Thoracic aorta (tissue), 2 donors: ENCODE measurements around the gene TBC1D9B. TPM values are rescaled to one million over a fixed set of nuclear protein-coding genes. Genes with fewer than 3 reads are reported as not detected.

ENCODE experiments used
- ATAC-seq: fragments of 150-250 bp; one replicate; pipeline ENCODE4 v1.8.0; 2017; ENCODE audit warnings: low read depth; ENCODE audit not compliant: insufficient number of reproducible peaks, low FRiP score
- DNase-seq: peaks from one replicate; pipeline ENCODE4 v3.0.0-alpha.2; 2020; ENCODE audit warnings: low spot score
- H3K27ac ChIP-seq, 2 donors: fragments of 200-600 bp; sonication (generic); 1 replicate in 1 of 2; 2 replicates in 1 of 2; pipeline ENCODE4 v1.5.1; 2016; ENCODE audit warnings: mild to moderate bottlenecking in 2 of 2, moderate library complexity in 2 of 2
- H3K27me3 ChIP-seq: fragments of 200-600 bp; sonication (generic); replicated peaks from 2 replicates; pipeline ENCODE4 v1.6.0; 2016; ENCODE audit warnings: mild to moderate bottlenecking; ENCODE audit not compliant: insufficient read depth
- H3K36me3 ChIP-seq: fragments of 200-600 bp; sonication (generic); one replicate; pipeline ENCODE4 v1.5.1; 2016
- H3K4me1 ChIP-seq, 2 donors: fragments of 200-600 bp; sonication (generic); 1 replicate in 1 of 2; 2 replicates in 1 of 2; pipeline versions ENCODE4 v1.5.1 to v1.6.0; 2016; ENCODE audit warnings: low read depth in 2 of 2, mild to moderate bottlenecking in 1 of 2; ENCODE audit not compliant: control insufficient read depth in 1 of 2
- H3K4me3 ChIP-seq: fragments of 200-600 bp; sonication (generic); 2 replicates; pipeline ENCODE4 v1.5.1; 2016; ENCODE audit warnings: mild to moderate bottlenecking
- H3K9me3 ChIP-seq: fragments of 200-600 bp; sonication (generic); 2 replicates; pipeline ENCODE4 v1.5.1; 2016
- CTCF ChIP-seq: fragments of 200-600 bp; sonication (generic); IDR thresholded peaks from one replicate; pipeline ENCODE4 v1.5.1; 2019; ENCODE audit warnings: antibody characterized with exemption
- total RNA-seq, 2 donors: library from RNA; depleted of rRNA; stranded (reverse); fragments of >200 nt; gene quantifications; one replicate each; pipeline versions ENCODE4 v1.1.0 to v1.2.3, GENCODE V29; 2016

TBC1D9B gene
- total RNA-seq, 2 donors from 2014 or later, result 91.9 to 104 TPM

DNA sequence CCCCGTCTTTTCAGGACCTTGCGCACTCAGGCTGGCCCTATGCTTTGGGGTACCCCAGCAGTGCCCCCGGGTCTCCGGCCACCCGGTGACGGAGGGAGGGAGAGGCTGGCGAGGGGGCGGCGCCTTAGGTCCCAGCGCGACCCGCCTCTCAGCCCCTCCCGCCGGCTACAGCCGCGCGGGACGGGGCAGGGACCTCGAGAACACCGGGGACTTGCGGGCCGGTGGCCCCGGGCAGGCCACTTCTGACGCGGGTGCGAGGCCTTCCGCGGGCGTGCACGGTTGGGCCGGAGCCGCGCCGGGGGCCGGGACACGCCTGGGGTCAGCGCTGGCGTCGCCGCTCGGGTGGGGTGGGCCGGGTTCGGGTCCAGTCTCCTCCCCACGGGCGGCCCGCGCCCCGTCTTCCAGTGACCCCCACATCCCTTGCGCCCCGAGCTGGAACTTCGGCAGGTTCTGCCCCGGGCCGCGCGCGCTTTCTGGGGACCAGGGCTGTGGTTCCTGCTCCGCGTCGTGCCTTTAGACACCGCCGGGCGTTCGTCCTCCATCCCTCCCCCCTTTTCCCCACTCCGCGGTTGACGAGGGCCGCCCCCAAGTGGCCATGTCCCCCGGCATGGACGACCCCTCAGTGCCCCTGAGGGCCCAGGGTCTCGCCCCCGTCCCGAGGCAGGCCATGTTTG lies 90.8 kb downstream of the TBC1D9B start:
- Histone ChIP-seq H3K27me3 (no peaks in the 10 kb centered on the region), H3K36me3 (no peaks in the 10 kb centered on the region), H3K9me3 (no peaks in the 10 kb centered on the region), H3K4me3 (peak overlapping the region; percentile 75), H3K27ac (peak overlapping the region in 1 of 2 donors; percentile 39), H3K4me1 (peaks cover 23 to 36% of the 10 kb centered on the region in 2 donors)
- no peak for DNase-seq
- no peak for ATAC-seq
- no peak for TF ChIP-seq CTCF

GRCh38 chr5:179816401-179816795 lies 91.3 kb downstream of the TBC1D9B start:
- ATAC-seq, result no peak
- no peak for TF ChIP-seq CTCF
- Histone ChIP-seq H3K4me1 (peaks cover 22 to 35% of the 10 kb centered on the region in 2 donors), H3K36me3 (no peaks in the 10 kb centered on the region), H3K27ac (peak overlapping the region in 1 of 2 donors; percentile 39), H3K9me3 (no peaks in the 10 kb centered on the region), H3K27me3 (no peaks in the 10 kb centered on the region), H3K4me3 (peak overlapping the region; percentile 75)
- DNase-seq, result no peak

DNA sequence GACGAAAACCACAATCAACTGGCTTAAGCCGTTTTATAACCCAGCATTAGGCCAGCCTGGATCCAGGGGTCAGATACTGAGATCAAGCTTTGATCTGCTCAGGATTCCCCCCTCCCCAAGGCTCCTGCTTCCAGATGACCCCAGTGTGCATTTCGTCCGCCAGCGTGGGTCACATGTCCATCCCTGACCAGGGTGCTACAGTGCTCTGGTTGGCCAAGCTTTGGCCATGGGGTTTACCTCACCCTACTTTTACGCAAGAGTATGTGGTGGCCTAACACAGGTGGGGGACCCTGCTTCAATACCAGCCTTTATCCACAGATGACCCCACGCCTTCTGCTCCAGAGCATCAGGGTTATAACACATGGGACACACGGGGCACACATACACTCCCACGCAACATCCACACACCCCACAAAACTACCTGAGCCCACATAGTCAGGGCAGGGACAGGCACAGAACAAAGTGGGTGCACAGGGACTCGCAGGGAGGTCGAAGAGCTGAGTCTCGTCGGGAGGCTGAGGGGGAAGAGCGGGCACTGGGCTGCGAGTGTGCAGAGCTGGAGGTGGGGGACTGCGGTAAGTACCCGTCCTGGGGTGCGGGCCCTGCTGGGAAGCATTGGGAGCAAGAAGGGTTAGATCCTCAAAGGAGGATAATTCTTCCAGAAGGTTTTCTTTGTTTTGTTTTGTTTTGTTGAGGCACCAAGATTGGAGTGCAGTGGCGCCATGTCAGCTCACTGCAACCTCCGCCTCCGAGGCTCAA lies 92.0 kb downstream of the TBC1D9B start:
- H3K27me3 ChIP-seq, result no peaks in the 10 kb centered on the region
- no peak overlapping the region for H3K27ac ChIP-seq
- ATAC-seq, result no peak
- H3K9me3 ChIP-seq, result no peaks in the 10 kb centered on the region
- H3K4me1 ChIP-seq, result peaks cover 22 to 35% of the 10 kb centered on the region in 2 donors
- no peak for TF ChIP-seq CTCF
- no peaks in the 10 kb centered on the region for H3K36me3 ChIP-seq
- no peak overlapping the region for H3K4me3 ChIP-seq
- DNase-seq, result no peak

GRCh38 chr5:179814090-179814489 lies 93.6 kb downstream of the TBC1D9B start:
- Histone ChIP-seq H3K27me3 (no peaks in the 10 kb centered on the region), H3K27ac (no peak overlapping the region), H3K4me1 (peaks cover 14 to 22% of the 10 kb centered on the region in 2 donors), H3K9me3 (no peaks in the 10 kb centered on the region), H3K36me3 (no peaks in the 10 kb centered on the region), H3K4me3 (no peak overlapping the region)
- ATAC-seq (no peak), DNase-seq (no peak)
- no peak for TF ChIP-seq CTCF

DNA sequence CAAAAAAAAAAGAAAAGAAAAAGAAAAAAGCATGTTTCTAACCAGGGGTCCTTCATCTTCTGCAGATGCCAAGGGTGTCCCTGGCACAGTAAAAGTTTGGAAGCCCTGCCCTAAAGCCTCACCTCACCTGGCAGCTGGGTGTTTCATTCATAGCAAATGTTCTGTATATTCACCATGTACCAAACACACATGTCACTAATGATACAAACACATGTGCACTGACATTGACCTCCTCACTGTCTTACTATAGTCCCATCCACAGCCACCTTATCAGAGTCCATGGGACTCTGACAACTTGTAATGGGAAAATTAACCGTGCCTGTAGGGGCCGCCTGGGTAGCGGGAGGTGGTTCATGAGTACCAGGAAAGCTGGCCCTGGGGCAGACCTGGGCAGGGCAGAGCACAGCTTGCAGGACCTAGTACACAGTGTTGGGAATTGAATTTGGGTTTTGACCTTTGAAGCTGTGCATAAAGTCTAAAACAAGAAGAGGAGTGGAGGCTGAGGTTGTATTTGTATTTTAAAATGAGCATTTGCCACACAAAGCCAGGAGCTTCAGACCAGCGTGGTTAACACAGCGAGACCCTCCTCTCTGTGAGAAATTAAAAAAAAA lies 94.6 kb downstream of the TBC1D9B start:
- H3K4me3 ChIP-seq, result no peak overlapping the region
- no peaks in the 10 kb centered on the region for H3K27me3 ChIP-seq
- peaks cover 7 to 15% of the 10 kb centered on the region in 2 donors for H3K4me1 ChIP-seq
- TF ChIP-seq CTCF, result no peak
- ATAC-seq, result no peak
- no peaks in the 10 kb centered on the region for H3K9me3 ChIP-seq
- DNase-seq, result no peak
- H3K27ac ChIP-seq, result no peak overlapping the region
- no peaks in the 10 kb centered on the region for H3K36me3 ChIP-seq
